Fibroblast of upper back skin (primary cell): ENCODE results near the gene NIPSNAP2.
"Not testable (repeated sequence)": the region's sequence is repeated elsewhere in the genome, so short reads cannot be mapped to it uniquely, and the experiment has no call there.

Experiments
- DNase-seq: peaks from one replicate; pipeline ENCODE4 v3.0.0-alpha.2; 2013

Gene NIPSNAP2

DNA sequence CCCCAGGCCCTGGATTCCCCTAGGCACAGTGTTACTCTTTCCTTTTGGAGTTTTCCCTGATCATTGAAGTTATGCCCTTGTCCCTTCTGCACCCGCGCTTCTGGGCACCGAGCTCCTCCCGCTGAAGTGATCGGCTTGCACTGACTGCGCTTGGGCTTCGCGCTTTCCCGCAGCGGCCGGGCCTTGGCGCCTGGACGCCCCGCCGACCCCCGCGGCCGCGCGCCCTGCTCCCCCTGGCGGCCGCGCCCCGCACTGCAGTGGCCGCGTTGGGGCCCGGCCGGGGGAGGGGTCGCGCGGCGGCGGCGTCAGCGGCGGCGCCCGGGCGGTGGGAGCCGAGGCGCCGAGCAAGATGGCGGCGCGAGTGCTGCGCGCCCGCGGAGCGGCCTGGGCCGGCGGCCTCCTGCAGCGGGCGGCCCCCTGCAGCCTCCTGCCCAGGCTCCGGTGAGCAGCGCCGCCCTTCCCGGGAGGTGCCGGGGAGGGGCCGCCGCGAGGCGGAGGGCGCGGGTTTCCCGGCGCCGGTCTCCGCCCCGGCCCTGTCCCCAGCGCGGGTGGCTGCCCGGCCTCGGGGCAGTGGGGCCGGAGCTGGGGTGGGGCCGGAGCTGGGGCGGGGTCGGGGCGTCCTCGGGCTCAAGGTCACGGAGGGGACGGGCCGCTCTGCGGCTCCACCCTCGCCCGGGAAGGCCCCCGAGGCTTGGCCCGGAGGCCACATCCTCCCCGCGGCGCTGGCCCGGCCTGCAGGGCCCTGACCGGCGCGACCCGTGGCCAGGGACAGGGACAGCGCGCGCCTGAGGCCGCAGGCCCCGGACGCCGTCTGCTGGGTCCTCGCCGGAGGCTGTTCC lies at the start of gene NIPSNAP2:
TSS of gene NIPSNAP2 (plus strand) at position 325 of the 839 bp plus-strand sequence. CDS start at position 350, 25 bp downstream.
- peak; percentile 49 for DNase-seq

DNA sequence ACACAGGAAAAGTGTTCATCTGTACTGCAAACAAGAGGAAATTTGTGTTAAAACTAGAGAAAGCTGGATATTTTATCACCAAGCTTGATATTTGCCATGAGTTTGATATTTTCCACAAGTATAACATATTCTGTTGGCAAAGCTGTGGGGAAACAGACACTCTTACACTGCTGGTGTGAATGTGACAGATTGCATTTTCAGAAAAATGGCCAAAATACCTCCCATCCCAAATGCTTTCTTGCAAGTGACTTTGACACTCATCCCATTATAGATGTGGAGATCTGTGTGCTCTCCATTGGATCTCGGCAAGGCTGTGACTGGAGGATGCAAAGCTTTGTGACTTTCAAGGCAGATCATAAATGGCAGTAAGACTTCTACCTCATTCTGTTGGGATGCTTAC lies 46.6 kb upstream of the NIPSNAP2 start:
- no peak for DNase-seq

DNA sequence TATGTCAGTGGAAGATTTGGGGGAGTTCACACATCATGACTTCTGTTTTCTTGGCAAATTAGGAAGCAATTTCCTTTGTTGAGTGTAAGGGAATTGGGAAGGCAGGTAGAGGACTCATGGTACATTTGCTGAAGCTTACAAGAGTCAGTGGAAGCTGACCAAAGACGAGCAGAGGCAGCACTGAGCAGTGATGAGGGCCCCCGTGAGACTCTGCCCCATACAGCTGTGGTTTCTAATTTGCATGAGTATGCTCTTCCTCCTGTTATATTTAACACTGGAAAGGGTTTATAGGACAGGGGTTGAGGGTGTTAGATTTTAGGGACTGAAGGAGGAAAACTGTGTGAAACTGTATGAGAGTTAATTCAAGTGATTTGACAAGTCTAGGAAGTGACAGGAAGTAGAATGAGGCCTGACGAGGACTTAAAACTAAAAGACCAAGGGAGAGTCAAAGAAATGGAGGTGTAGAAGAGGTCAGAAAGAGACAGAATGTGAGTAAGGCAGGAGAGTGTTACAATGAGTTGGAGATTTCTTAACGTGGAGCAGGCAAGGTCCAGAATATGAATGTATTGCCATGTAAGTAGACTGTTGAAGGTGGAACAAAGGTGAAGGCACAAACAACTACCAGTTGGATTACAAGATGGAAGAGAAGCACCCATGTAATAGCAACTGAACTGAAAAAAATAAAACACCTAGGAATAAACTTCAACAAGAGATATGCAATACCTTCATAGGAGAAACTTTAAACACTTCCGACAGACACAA lies 36.2 kb upstream of the NIPSNAP2 start:
- no peak for DNase-seq

GRCh38 chr7:55931421-55932151 lies 32.8 kb upstream of the NIPSNAP2 start:
- no peak for DNase-seq

GRCh38 chr7:55939514-55940123 lies 24.8 kb upstream of the NIPSNAP2 start:
- DNase-seq: no peak

- DNase-seq: no peak
These were observed 17.8 kb upstream of the NIPSNAP2 start for GRCh38 chr7:55946545-55946944.

DNA sequence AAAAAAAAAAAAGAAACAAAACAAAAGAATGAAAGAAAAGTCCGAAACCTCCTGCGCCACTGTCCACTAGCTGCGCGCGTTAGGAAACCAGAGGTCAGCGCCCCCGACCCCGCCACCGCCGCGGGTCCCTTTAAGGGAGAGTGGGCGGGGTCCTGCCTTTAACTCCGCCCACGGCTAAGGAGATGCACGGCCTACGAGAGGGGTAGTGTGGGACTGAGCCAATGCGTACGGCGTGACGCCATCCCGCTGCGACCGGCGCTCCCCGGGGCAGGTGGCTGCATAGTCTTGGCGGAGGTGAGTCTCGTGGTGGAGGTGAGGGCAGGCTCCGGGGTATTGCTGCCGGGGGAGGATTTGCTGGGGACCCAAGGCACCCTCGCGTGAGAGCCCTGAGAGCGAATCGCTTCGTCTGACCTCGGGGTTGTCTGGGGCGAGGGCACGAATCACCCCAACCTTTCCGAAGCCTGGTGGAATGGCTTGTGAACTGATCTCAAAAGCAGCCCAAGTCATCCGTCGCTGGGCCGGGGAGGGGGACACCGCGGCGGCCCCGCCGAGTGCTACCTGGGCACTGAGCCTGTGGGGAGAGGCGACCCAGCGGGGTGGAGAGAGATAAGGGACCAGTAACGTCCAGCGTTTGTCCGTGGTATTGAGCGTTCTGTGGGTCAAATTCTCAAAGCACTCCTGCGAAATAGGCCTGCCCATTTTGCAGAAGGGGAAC lies 12.6 kb upstream of the NIPSNAP2 start, which contains the start of gene MRPS17:
TSS of gene MRPS17 (plus strand) at position 241 of the 715 bp plus-strand sequence. CDS start 1,319 bp downstream, outside the sequence.
- peak; percentile 82 for DNase-seq

- DNase-seq: not testable (repeated sequence)
These were observed 12.1 kb upstream of the NIPSNAP2 start for GRCh38 chr7:55952352-55952671.

DNA sequence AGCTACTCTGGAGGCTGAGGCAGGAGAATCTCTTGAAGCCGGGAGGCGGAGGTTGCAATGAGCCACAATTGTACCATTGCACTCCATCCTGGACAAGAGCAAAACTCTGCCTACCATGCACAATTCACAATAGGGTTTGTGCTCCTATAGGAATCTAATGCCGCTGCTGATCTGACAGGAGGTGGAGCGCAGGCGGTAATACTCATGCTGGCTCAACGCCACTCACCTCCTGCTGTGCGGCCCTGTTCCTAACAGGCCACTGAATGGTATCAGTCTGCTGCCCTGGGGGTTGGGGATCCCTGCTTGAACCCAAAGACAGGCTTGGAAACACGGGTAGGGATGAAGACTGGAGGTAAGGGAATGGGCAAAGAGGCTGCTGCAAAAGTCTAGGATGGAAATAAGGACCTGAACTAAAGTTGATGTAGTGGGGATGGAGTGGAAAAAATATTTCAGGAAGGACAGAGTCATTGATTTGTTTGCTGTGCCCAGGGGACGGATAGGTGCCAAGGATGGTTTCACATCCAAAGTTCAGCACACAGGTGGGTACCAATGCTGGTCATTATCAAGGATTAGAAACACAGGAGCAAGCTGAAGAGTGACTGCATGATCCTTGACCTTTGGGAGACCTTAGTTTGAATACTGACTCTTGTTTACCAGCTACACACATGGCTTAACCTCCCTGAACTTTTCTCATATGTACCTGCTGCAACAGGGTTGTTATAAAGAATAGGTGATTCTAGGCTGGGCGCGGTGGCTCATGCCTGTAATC lies 10.5 kb upstream of the NIPSNAP2 start:
- DNase-seq: no peak

DNA sequence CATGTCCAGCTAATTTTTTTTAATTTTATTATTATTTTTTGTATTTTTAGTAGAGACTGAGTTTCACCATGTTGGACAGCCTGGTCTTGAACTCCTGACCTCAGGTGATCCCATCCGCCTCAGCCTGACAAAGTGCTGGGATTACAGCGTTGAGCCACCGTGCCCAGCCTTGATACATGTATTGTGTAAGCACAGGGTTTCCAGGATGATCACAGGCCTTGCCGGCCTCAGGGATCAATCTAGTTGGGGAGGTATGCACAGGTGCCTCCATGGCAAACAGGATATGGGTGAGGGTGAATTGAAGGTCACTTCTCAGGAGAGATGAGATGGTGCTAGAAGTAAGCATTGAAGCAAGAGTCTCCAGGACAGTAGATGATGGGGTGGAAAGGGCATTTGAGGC lies 7.2 kb upstream of the NIPSNAP2 start:
- DNase-seq: no peak

- peak; percentile 25 for DNase-seq
These were observed 2.4 kb upstream of the NIPSNAP2 start for GRCh38 chr7:55962014-55962413.

DNA sequence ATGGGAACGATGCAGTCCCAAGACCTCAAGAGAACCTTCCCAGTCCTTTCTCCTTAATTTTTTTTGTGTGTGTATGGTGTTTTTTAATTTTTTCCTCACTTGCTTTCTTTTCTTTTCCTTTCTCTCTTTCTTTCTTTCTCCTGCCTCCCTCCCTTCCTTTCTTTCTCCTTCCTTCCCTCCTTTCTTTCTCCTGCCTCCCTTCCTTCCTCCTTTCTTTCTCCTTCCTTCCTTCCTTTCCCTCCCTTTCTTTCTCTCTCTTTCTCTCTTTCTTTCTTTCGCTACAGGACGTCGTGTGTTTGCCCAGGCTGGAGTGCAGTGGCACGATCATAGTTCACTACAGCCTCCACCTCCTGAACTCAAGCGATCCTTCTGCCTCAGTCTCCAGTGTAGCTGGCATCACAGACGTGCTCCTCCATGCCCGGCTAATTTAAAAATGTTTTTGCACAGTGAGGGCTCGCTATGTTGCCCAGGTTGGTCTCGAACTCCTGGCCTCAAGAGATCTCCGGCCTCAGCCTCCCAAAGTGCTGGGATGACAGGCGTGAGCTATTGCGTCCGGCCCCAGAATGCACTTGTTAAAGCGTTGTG lies 709 bp upstream of the NIPSNAP2 start:
- DNase-seq: no peak

GRCh38 chr7:55965100-55965470 lies 700 bp downstream of the NIPSNAP2 start:
- DNase-seq: peak; percentile 17

GRCh38 chr7:55965805-55966421 lies 1.5 kb downstream of the NIPSNAP2 start:
- peak; percentile 85 for DNase-seq

- DNase-seq: peak; percentile 21
These were observed 2.5 kb downstream of the NIPSNAP2 start for GRCh38 chr7:55966851-55967250.

DNA sequence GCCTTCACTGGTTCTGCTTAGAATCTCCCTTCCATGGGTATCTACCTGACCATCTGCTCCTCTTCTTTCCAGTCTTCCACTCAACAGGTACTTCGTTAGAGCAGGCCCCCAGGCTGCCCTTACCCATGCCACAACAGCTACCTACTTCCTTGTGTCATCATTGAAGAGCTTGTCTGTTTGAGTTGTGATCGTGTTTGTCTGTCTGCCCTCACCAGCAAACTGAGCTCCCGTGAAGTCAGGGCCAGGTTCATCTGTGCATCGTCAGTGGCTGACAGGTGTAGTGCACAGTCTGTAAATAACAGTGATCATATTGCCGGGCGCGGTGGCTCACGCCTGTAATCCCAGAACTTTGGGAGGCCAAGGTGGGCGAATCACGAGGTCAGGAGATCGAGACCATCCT lies 5.0 kb downstream of the NIPSNAP2 start:
- no peak for DNase-seq

DNA sequence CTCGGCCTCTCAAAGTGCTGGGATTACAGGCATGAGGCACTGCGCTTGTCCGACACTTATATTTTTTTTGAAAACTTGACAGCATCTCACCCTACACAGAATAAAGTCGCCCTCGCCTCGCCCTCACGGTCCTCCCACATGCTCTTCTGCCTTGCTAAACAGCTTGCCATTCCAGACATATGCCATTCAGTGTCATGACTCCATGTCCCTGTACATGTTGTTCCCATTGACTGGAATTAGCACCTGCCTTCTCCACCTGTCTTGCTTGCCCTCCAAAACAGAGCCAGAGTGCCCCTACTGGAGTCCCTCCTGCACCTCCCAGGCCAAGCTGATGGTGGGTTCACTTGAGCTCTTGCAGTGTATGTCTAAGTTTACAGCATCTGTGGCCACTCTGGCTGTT lies 6.2 kb downstream of the NIPSNAP2 start:
- no peak for DNase-seq

DNA sequence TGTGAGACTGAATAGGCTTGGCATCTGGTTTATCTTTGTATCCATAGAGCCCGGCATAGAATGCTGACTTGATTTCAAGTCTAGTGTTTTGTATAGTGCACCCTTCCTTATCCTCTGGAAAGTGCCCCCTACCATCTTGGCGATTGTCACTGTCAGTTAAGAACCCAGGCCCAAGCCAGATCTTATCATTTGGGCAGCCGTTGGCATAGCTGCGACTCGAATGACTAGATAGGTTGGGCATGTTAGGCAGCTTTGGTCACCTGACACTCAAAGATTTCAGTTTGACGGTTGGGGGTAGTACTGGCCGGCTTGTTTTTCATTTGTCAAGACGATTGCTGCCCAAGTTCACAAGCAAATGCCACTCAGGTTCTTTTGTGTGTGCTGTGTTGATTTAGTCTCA lies 6.6 kb downstream of the NIPSNAP2 start:
- DNase-seq: no peak

GRCh38 chr7:55973747-55974250 lies 9.4 kb downstream of the NIPSNAP2 start:
- no peak for DNase-seq

- DNase-seq: peak; percentile 28
These were observed 11.7 kb downstream of the NIPSNAP2 start for GRCh38 chr7:55975988-55976633.
